Progenitor cell of endocrine pancreas (in vitro differentiated cells): Measurements from ENCODE around the gene MRAP2. TPM values are rescaled to one million over a fixed set of nuclear protein-coding genes. Genes with fewer than 3 reads are reported as not detected.
"Not testable (repeated sequence)": the region's sequence is repeated elsewhere in the genome, so short reads cannot be mapped to it uniquely, and the experiment has no call there.

ENCODE experiments used
- DNase-seq: peaks from one replicate; pipeline ENCODE4 v3.0.0; 2021; ENCODE audit warnings: low spot score; ENCODE audit not compliant: unreplicated experiment
- H3K27ac Mint-ChIP-seq: 2 replicates; pipeline ENCODE4 v1.8.0; 2021; ENCODE audit warnings: mild to moderate bottlenecking, moderate library complexity, mixed read lengths
- H3K27me3 Mint-ChIP-seq: 2 replicates; pipeline ENCODE4 v1.8.0; 2021; ENCODE audit warnings: mixed read lengths
- H3K36me3 Mint-ChIP-seq: 2 replicates; pipeline ENCODE4 v1.8.0; 2022; ENCODE audit warnings: mixed read lengths; ENCODE audit not compliant: insufficient read depth
- H3K4me1 Mint-ChIP-seq: 2 replicates; pipeline ENCODE4 v1.8.0; 2021; ENCODE audit warnings: low read depth, mixed read lengths
- H3K4me3 Mint-ChIP-seq: 2 replicates; pipeline ENCODE4 v1.8.0; 2021; ENCODE audit warnings: low read depth, mild to moderate bottlenecking, moderate library complexity, mixed read lengths
- H3K9me3 Mint-ChIP-seq: 2 replicates; pipeline ENCODE4 v1.8.0; 2021; ENCODE audit warnings: low read depth, mixed read lengths
- total RNA-seq: library from RNA; stranded (reverse); gene quantifications from 2 replicates; pipeline ENCODE4 v1.2.1, GENCODE V29; 2021
- TF ChIP-seq, protein P1 (sequence below): fragments of 200-600 bp; sonication (generic); IDR thresholded peaks from one replicate; pipeline ENCODE4 v1.5.0; 2021; ENCODE audit warnings: antibody characterized with exemption, mild to moderate bottlenecking; ENCODE audit not compliant: unreplicated experiment

Gene MRAP2
- total RNA-seq, 1 donor from 2014 or later = 1.1 TPM

DNA sequence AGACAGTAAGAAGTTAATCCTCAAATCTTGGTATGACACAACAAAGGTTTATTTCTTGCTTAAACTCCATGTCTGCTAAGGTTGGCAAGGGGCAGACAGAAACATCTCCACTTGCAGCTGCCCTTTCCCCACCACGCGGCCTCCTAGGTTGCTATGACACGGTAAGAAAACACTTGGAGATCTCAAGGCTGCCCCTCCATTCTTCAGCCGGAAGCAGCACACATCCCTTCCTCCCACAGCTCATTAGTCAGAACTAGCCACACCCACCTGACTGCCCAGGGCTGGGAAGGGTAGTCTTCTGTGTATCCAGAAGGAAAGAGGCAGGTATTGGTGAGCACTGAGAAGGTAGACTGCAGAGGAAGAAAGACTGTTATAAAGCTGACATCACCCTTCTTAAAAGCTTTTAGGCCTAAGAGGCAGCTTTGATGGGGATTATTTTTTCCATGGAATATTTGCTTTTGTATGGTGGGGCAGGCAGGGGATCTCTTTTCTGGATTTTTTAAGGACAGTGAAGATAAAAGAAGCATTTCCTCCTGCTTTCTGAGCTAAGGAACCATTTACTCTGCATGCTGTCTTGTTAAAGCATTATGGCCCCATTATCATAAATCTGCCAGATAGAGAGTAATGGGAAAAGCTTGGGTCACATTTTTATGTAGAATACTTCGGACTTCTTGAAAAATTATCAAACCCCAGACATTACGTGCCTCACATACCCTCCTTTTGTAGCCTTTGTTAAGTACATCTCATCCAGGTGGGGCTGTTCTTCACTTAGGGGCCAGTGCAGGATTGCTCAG is 41.6 kb downstream of the MRAP2 start:
- TF ChIP-seq, protein P1, sequence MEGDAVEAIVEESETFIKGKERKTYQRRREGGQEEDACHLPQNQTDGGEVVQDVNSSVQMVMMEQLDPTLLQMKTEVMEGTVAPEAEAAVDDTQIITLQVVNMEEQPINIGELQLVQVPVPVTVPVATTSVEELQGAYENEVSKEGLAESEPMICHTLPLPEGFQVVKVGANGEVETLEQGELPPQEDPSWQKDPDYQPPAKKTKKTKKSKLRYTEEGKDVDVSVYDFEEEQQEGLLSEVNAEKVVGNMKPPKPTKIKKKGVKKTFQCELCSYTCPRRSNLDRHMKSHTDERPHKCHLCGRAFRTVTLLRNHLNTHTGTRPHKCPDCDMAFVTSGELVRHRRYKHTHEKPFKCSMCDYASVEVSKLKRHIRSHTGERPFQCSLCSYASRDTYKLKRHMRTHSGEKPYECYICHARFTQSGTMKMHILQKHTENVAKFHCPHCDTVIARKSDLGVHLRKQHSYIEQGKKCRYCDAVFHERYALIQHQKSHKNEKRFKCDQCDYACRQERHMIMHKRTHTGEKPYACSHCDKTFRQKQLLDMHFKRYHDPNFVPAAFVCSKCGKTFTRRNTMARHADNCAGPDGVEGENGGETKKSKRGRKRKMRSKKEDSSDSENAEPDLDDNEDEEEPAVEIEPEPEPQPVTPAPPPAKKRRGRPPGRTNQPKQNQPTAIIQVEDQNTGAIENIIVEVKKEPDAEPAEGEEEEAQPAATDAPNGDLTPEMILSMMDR = no peak
- peaks cover 1% of the 10 kb centered on the region for H3K36me3 Mint-ChIP-seq
- H3K4me3 Mint-ChIP-seq = no peak overlapping the region
- DNase-seq = no peak
- H3K9me3 Mint-ChIP-seq = peaks cover 12% of the 10 kb centered on the region
- H3K27me3 Mint-ChIP-seq = no peaks in the 10 kb centered on the region
- H3K27ac Mint-ChIP-seq = no peak overlapping the region
- peaks cover 3% of the 10 kb centered on the region for H3K4me1 Mint-ChIP-seq

DNA sequence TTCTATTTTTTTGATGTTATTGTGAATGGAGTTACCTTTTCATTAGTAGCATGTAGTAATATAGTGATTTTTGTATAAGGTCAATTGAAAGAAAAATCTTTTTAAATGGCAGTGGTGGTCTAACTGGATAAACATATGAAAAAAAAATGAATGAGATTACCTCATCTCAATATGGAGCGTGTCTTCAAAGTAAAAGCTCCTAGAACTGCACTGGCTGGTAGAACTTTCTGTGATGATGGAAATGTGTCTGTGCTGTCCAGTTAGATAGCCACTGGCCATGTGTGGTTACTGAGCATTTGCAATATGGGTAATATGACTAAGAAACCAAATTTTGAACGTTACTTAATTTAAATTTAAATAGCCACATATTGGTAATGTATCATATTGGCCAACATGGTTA is 44.1 kb downstream of the MRAP2 start:
- no peak overlapping the region for H3K4me3 Mint-ChIP-seq
- peaks cover 8% of the 10 kb centered on the region for H3K9me3 Mint-ChIP-seq

DNA sequence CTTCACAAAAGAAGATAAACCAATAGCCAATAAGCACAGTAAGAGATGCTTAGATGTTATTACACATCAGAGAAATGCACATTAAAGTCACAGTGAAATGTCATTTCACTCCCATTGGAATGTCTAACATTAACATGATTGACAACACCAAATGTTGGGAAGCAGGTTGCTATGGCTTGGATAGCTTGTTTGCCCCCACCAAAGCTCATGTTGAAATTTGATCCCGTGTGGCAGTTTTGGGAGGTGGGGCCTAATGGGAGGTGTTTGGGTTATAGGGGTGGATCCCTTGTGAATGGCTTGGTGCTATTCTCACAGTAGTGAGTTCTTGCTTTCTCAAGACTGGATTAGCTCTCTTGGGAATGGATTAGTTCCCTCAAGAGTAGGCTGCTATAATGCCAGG is 44.8 kb downstream of the MRAP2 start:
- peaks cover 13% of the 10 kb centered on the region for H3K4me1 Mint-ChIP-seq
- no peaks in the 10 kb centered on the region for H3K27me3 Mint-ChIP-seq
- H3K4me3 Mint-ChIP-seq = no peak overlapping the region
- DNase-seq = no peak
- H3K9me3 Mint-ChIP-seq = peaks cover 8% of the 10 kb centered on the region
- H3K27ac Mint-ChIP-seq = no peak overlapping the region
- TF ChIP-seq, protein P1 = no peak
- peaks cover 1% of the 10 kb centered on the region for H3K36me3 Mint-ChIP-seq

More for the DNA sequence above, 44.1 kb downstream of the MRAP2 start:
- no peaks in the 10 kb centered on the region for H3K27me3 Mint-ChIP-seq
- peaks cover 6% of the 10 kb centered on the region for H3K4me1 Mint-ChIP-seq
- no peak for DNase-seq
- H3K36me3 Mint-ChIP-seq = peaks cover 1% of the 10 kb centered on the region
- TF ChIP-seq, protein P1 = no peak
- H3K27ac Mint-ChIP-seq = no peak overlapping the region

DNA sequence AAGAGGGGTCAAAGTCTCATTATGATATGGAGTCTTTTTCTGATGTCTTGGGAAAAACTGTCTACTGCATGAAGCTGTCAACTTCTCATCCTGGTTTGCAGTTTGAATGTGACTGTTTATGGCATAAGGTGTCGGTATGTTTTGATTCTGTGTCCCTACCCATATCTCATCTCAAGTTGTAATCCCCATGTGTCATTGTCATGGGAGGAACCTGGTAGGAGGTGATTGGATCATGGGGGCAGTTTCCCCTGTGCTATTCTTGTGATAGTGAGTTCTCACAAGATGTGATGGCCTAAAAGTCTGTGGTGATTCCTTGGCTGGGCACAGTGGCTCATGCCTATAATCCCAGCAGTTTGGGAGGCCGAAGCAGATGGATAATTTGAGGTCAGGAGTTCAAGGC is 47.6 kb downstream of the MRAP2 start:
- Mint-ChIP-seq H3K27ac (no peak overlapping the region), H3K9me3 (peaks cover 8% of the 10 kb centered on the region), H3K4me3 (no peak overlapping the region), H3K27me3 (no peaks in the 10 kb centered on the region), H3K4me1 (peaks cover 19% of the 10 kb centered on the region), H3K36me3 (peaks cover 1% of the 10 kb centered on the region)
- DNase-seq = no peak
- TF ChIP-seq, protein P1 = no peak

DNA sequence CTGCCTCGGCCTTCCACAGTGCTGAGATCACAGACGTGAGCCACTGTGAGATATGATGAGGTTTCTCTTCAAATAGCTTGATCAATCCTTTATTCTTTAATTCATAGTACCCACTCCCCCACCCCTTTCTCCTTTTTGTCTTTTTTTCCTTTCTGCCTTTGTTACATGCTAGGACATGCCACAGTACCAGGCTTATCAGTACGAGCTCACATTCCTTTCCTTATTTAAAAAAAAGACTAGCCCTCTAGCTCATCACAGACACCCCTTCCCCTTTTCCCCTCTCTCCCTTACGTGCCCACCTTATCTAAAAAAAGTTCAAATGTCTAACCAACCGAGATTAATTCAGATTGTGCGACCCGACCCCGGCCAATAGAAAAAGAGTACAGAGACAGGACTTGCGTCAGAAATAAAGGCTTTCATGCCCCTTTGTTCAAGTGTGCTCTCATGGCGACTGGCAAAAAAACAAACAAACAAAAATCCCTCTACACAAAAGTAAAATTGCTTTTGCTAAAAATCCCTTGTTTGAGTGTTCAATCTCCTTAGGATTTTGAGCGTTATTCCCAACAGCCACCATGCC is 49.2 kb downstream of the MRAP2 start:
- no peak for DNase-seq

DNA sequence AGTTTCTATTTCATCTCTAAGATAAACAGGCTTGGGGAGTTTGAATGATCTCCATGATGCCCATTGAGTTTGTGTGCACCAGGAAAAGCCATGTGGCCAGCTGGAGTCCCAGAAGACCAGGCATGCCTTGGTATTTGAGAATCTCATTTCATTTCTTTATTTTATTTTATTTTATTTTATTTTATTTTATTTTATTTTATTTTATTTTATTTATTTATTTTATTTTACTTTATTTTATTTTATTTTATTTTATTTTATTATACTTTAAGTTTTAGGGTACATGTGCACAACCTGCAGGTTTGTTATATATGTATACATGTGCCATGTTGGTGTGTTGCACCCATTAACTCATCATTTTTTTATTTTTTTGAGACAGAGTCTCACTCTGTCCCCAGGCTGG is 51.1 kb downstream of the MRAP2 start:
- not testable (repeated sequence) for DNase-seq, H3K9me3 Mint-ChIP-seq, H3K27ac Mint-ChIP-seq, H3K27me3 Mint-ChIP-seq, H3K4me3 Mint-ChIP-seq, H3K36me3 Mint-ChIP-seq
- peaks cover 42% of the 10 kb centered on the region for H3K4me1 Mint-ChIP-seq

More for the DNA sequence above, 49.2 kb downstream of the MRAP2 start:
- H3K27ac Mint-ChIP-seq = peak overlapping the region; percentile 94
- peaks cover 33% of the 10 kb centered on the region for H3K4me1 Mint-ChIP-seq
- H3K36me3 Mint-ChIP-seq = peaks cover 1% of the 10 kb centered on the region
- TF ChIP-seq, protein P1 = no peak
- peak overlapping the region; percentile 43 for H3K4me3 Mint-ChIP-seq
- peaks cover 8% of the 10 kb centered on the region for H3K9me3 Mint-ChIP-seq
- H3K27me3 Mint-ChIP-seq = no peaks in the 10 kb centered on the region
